ACHN (cell line): Measurements from ENCODE around the gene SHISAL1.

ENCODE experiments used
- DNase-seq: peaks from one replicate; pipeline ENCODE4 v3.0.0-alpha.2; 2015
- in situ Hi-C: cut with HindIII; loops from 2 replicates; pipeline ENCODE4 v1.10.0; 2017; ENCODE audit warnings: low sequenced_read_pairs, low pct_ligation_motif_present, low pct_unique_long_range_greater_than_20kb

Gene SHISAL1

GRCh38 chr22:44207173-44207980 lies 105.4 kb downstream of the SHISAL1 start:
- in situ Hi-C loops = no loop called here
- DNase-seq = no peak

- in situ Hi-C loops = no loop called here
- DNase-seq = no peak
Measured at GRCh38 chr22:44206696-44207095, 106.1 kb downstream of the SHISAL1 start.

- in situ Hi-C loops = no loop called here
- no peak for DNase-seq
Measured at GRCh38 chr22:44206330-44206645, 106.5 kb downstream of the SHISAL1 start.

GRCh38 chr22:44205516-44206329 lies 107.0 kb downstream of the SHISAL1 start:
- in situ Hi-C loops = no loop called here
- DNase-seq = no peak

- no peak for DNase-seq
- in situ Hi-C loops = no loop called here
Measured at GRCh38 chr22:44204739-44205515, 107.8 kb downstream of the SHISAL1 start.

GRCh38 chr22:44203203-44203602 lies 109.5 kb downstream of the SHISAL1 start:
- in situ Hi-C loops = no loop called here

GRCh38 chr22:44202261-44202789 lies 110.4 kb downstream of the SHISAL1 start:
- DNase-seq = no peak
- in situ Hi-C loops = no loop called here

More at GRCh38 chr22:44203203-44203602, 109.5 kb downstream of the SHISAL1 start:
- no peak for DNase-seq

- no peak for DNase-seq
- in situ Hi-C loops = no loop called here
Measured at GRCh38 chr22:44201665-44202064, 111.1 kb downstream of the SHISAL1 start.

GRCh38 chr22:44200855-44201550 lies 111.7 kb downstream of the SHISAL1 start:
- DNase-seq = no peak
- in situ Hi-C loops = no loop called here

- in situ Hi-C loops = no loop called here
- DNase-seq = no peak
Measured at GRCh38 chr22:44200451-44200850, 112.3 kb downstream of the SHISAL1 start.

GRCh38 chr22:44199866-44200265 lies 112.9 kb downstream of the SHISAL1 start:
- no peak for DNase-seq

GRCh38 chr22:44199164-44199563 lies 113.6 kb downstream of the SHISAL1 start:
- in situ Hi-C loops = no loop called here
- no peak for DNase-seq

More at GRCh38 chr22:44199866-44200265, 112.9 kb downstream of the SHISAL1 start:
- in situ Hi-C loops = no loop called here

- no peak for DNase-seq
Measured at GRCh38 chr22:44197271-44197670, 115.5 kb downstream of the SHISAL1 start.

GRCh38 chr22:44196731-44197131 lies 116.0 kb downstream of the SHISAL1 start:
- in situ Hi-C loops = no loop called here
- no peak for DNase-seq

More at GRCh38 chr22:44197271-44197670, 115.5 kb downstream of the SHISAL1 start:
- in situ Hi-C loops = no loop called here

GRCh38 chr22:44196241-44196640 lies 116.5 kb downstream of the SHISAL1 start:
- DNase-seq = no peak
- in situ Hi-C loops = no loop called here

GRCh38 chr22:44195189-44195871 lies 117.4 kb downstream of the SHISAL1 start:
- no peak for DNase-seq
- in situ Hi-C loops = no loop called here

GRCh38 chr22:44194569-44194968 lies 118.2 kb downstream of the SHISAL1 start:
- in situ Hi-C loops = no loop called here
- no peak for DNase-seq
